Peyer's patch (tissue), 4 donors: ENCODE results near the gene PSPH.

Experiments
- CTCF ChIP-seq, 6 experiments: fragments of 450-650 bp in 4 of 6; fragments of 200-600 bp in 2 of 6; sonication (generic) in 1 of 6; IDR thresholded peaks; one replicate each; pipeline ENCODE4 v1.5.1; 2017 to 2019; ENCODE audit warnings: antibody characterized with exemption in 6 of 6, mild to moderate bottlenecking in 3 of 6, moderate library complexity in 1 of 6
- POLR2A ChIP-seq, 2 donors: fragments of 450-650 bp; IDR thresholded peaks; one replicate each; pipeline ENCODE4 v1.5.1; 2017; ENCODE audit warnings: antibody characterized with exemption in 2 of 2, mild to moderate bottlenecking in 2 of 2, moderate library complexity in 2 of 2

GRCh38 chr7:56081626-56082340 is 30.5 kb upstream of the PSPH start:
- TF ChIP-seq POLR2A (IDR thresholded peaks at IDR 0.05), result no peak
- TF ChIP-seq CTCF (IDR thresholded peaks at IDR 0.05), result no peak
